WTC11 (cell line): ENCODE results near the gene CEMIP. TPM values are rescaled to one million over a fixed set of nuclear protein-coding genes. Genes with fewer than 3 reads are reported as not detected.

Experiments
- ATAC-seq: fragments of 200-7000 bp; cut with Tn5 transposase; 2 replicates; pipeline ENCODE4 v1.10.0; 2021; ENCODE audit warnings: mild to moderate bottlenecking, moderate library complexity
- CTCF ChIA-PET: fragments of 300-600 bp; sonication (Branson Sonifier 250); formaldehyde crosslinking; loops from one replicate; lab custom pipeline; 2021; ENCODE audit warnings: antibody characterized with exemption; lab: Charles Lee
- POLR2A ChIA-PET: fragments of 350-600 bp; sonication (Branson Sonifier 250); formaldehyde crosslinking; loops from one replicate; lab custom pipeline; 2021; ENCODE audit warnings: antibody characterized with exemption; lab: Charles Lee
- DNase-seq: peaks from one replicate; pipeline ENCODE4 v3.0.0; 2021; ENCODE audit warnings: low spot score
- H3K27ac Mint-ChIP-seq: 2 replicates; pipeline ENCODE4 v1.8.0; 2021; ENCODE audit warnings: mixed read lengths
- H3K27me3 Mint-ChIP-seq: 2 replicates; pipeline ENCODE4 v1.8.0; 2021; ENCODE audit warnings: low read depth, mild to moderate bottlenecking, moderate library complexity, mixed read lengths
- H3K36me3 Mint-ChIP-seq: 2 replicates; pipeline ENCODE4 v1.8.0; 2021; ENCODE audit warnings: mixed read lengths
- H3K4me1 Mint-ChIP-seq: 2 replicates; pipeline ENCODE4 v1.8.0; 2022; ENCODE audit warnings: mixed read lengths
- H3K4me3 Mint-ChIP-seq: 2 replicates; pipeline ENCODE4 v1.8.0; 2021; ENCODE audit warnings: mild to moderate bottlenecking, moderate library complexity, mixed read lengths
- H3K9me3 Mint-ChIP-seq: 2 replicates; pipeline ENCODE4 v1.8.0; 2021; ENCODE audit warnings: mixed read lengths
- OVOL2 ChIP-seq: fragments of 250-450 bp; sonication (Bioruptor Pico); IDR thresholded peaks from 2 replicates; pipeline ENCODE4 v1.9.0; 2021; ENCODE audit warnings: mild to moderate bottlenecking, borderline replicate concordance
- PRRX2 ChIP-seq: fragments of 250-450 bp; sonication (Bioruptor Pico); IDR thresholded peaks from 2 replicates; pipeline ENCODE4 v1.8.0; 2021; ENCODE audit warnings: mild to moderate bottlenecking
- RELA ChIP-seq: sonication (generic); formaldehyde crosslinking; IDR thresholded peaks from 2 replicates; pipeline ENCODE4 v1.8.1; 2022; ENCODE audit warnings: missing genetic modification reagents, mild to moderate bottlenecking, borderline replicate concordance
- SOX15 ChIP-seq: fragments of 250-450 bp; sonication (Bioruptor Pico); IDR thresholded peaks from 2 replicates; pipeline ENCODE4 v1.9.0; 2021; ENCODE audit warnings: mild to moderate bottlenecking
- TP53 ChIP-seq: sonication (generic); formaldehyde crosslinking; IDR thresholded peaks from 2 replicates; pipeline ENCODE4 v1.8.1; 2023; ENCODE audit warnings: mild to moderate bottlenecking, missing genetic modification reagents
- total RNA-seq: library from RNA; stranded (reverse); gene quantifications from 3 replicates; pipeline ENCODE4 v1.2.3, GENCODE V29; 2021
- TF ChIP-seq, protein P1 (sequence below): fragments of 200-600 bp; IDR thresholded peaks from 2 replicates; pipeline ENCODE4 v1.8.0; 2022; ENCODE audit warnings: antibody characterized with exemption
- TF ChIP-seq, protein P2 (sequence below): sonication (generic); formaldehyde crosslinking; IDR thresholded peaks from 2 replicates; pipeline ENCODE4 v1.8.0; 2022; ENCODE audit warnings: missing genetic modification reagents
- TF ChIP-seq, protein P3 (sequence below): sonication (generic); formaldehyde crosslinking; IDR thresholded peaks from 2 replicates; pipeline ENCODE4 v1.8.1; 2022; ENCODE audit warnings: mild to moderate bottlenecking, moderate library complexity, missing genetic modification reagents
- TF ChIP-seq, protein P4 (sequence below): sonication (generic); formaldehyde crosslinking; IDR thresholded peaks from 2 replicates; pipeline ENCODE4 v1.8.0; 2022; ENCODE audit warnings: mild to moderate bottlenecking, missing genetic modification reagents
- TF ChIP-seq, protein P5 (sequence below): sonication (generic); formaldehyde crosslinking; IDR thresholded peaks from 2 replicates; pipeline ENCODE4 v1.8.1; 2023; ENCODE audit warnings: mild to moderate bottlenecking, missing genetic modification reagents
- TF ChIP-seq, protein P6 (sequence below): sonication (generic); formaldehyde crosslinking; IDR thresholded peaks from 2 replicates; pipeline ENCODE4 v1.8.0; 2022; ENCODE audit warnings: mild to moderate bottlenecking, missing genetic modification reagents
- TF ChIP-seq, protein P7 (sequence below): fragments of 250-450 bp; sonication (Bioruptor Pico); IDR thresholded peaks from 2 replicates; pipeline ENCODE4 v2.1.2; 2022; ENCODE audit warnings: mild to moderate bottlenecking, moderate library complexity

CEMIP gene
- total RNA-seq, 1 experiment from 2014 or later = 0.87 TPM

DNA sequence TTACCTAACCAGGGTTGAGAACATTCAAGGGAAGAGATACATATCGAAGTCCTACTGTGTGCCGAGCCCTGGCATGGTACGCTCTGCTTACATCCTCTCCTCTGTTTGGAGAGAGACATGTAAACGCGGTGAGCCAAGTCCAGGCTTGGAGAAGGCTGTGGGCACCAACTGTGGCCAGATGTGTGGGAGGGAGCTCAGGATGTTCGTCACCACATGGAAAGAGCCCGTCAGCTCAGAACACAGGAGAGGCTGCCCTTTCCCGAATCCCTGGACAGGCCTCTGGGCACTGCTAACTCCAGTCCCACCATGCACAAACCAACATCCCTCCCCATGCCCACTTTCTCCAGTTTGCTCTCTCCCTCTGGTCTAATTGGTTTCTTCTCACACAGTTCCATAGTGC lies 167.4 kb downstream of the CEMIP start:
- TF ChIP-seq, protein P1, sequence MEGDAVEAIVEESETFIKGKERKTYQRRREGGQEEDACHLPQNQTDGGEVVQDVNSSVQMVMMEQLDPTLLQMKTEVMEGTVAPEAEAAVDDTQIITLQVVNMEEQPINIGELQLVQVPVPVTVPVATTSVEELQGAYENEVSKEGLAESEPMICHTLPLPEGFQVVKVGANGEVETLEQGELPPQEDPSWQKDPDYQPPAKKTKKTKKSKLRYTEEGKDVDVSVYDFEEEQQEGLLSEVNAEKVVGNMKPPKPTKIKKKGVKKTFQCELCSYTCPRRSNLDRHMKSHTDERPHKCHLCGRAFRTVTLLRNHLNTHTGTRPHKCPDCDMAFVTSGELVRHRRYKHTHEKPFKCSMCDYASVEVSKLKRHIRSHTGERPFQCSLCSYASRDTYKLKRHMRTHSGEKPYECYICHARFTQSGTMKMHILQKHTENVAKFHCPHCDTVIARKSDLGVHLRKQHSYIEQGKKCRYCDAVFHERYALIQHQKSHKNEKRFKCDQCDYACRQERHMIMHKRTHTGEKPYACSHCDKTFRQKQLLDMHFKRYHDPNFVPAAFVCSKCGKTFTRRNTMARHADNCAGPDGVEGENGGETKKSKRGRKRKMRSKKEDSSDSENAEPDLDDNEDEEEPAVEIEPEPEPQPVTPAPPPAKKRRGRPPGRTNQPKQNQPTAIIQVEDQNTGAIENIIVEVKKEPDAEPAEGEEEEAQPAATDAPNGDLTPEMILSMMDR = no peak
- TF ChIP-seq, protein P2, sequence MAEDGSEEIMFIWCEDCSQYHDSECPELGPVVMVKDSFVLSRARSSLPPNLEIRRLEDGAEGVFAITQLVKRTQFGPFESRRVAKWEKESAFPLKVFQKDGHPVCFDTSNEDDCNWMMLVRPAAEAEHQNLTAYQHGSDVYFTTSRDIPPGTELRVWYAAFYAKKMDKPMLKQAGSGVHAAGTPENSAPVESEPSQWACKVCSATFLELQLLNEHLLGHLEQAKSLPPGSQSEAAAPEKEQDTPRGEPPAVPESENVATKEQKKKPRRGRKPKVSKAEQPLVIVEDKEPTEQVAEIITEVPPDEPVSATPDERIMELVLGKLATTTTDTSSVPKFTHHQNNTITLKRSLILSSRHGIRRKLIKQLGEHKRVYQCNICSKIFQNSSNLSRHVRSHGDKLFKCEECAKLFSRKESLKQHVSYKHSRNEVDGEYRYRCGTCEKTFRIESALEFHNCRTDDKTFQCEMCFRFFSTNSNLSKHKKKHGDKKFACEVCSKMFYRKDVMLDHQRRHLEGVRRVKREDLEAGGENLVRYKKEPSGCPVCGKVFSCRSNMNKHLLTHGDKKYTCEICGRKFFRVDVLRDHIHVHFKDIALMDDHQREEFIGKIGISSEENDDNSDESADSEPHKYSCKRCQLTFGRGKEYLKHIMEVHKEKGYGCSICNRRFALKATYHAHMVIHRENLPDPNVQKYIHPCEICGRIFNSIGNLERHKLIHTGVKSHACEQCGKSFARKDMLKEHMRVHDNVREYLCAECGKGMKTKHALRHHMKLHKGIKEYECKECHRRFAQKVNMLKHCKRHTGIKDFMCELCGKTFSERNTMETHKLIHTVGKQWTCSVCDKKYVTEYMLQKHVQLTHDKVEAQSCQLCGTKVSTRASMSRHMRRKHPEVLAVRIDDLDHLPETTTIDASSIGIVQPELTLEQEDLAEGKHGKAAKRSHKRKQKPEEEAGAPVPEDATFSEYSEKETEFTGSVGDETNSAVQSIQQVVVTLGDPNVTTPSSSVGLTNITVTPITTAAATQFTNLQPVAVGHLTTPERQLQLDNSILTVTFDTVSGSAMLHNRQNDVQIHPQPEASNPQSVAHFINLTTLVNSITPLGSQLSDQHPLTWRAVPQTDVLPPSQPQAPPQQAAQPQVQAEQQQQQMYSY (CRISPR knock-in tag) = no peak
- TF ChIP-seq RELA (CRISPR knock-in tag) = no peak
- DNase-seq (no peak), ATAC-seq (no peak)
- Mint-ChIP-seq H3K4me3 (no peak overlapping the region), H3K36me3 (peaks cover 32% of the 10 kb centered on the region), H3K4me1 (peaks cover 2% of the 10 kb centered on the region; the same call in 1 of the 2 replicates), H3K27ac (no peak overlapping the region), H3K9me3 (no peaks in the 10 kb centered on the region), H3K27me3 (no peaks in the 10 kb centered on the region)
- ChIA-PET POLR2A (no interaction called here), CTCF (no interaction called here)

DNA sequence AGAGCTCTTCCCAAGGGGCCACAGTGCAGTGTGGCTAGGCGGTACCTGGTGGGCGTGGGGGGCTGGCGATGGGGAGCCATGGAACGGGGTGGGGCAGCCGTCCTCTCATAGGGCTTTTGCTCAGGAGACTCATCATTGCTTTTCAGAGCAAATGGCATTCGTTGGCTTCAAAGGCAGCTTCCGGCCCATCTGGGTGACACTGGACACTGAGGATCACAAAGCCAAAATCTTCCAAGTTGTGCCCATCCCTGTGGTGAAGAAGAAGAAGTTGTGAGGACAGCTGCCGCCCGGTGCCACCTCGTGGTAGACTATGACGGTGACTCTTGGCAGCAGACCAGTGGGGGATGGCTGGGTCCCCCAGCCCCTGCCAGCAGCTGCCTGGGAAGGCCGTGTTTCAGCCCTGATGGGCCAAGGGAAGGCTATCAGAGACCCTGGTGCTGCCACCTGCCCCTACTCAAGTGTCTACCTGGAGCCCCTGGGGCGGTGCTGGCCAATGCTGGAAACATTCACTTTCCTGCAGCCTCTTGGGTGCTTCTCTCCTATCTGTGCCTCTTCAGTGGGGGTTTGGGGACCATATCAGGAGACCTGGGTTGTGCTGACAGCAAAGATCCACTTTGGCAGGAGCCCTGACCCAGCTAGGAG lies 169.6 kb downstream of the CEMIP start:
- TF ChIP-seq SOX15 (CRISPR knock-in tag) = no peak
- TF ChIP-seq, protein P3, sequence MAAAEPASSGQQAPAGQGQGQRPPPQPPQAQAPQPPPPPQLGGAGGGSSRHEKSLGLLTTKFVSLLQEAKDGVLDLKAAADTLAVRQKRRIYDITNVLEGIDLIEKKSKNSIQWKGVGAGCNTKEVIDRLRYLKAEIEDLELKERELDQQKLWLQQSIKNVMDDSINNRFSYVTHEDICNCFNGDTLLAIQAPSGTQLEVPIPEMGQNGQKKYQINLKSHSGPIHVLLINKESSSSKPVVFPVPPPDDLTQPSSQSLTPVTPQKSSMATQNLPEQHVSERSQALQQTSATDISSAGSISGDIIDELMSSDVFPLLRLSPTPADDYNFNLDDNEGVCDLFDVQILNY (CRISPR knock-in tag) = no peak
- TF ChIP-seq, protein P4, sequence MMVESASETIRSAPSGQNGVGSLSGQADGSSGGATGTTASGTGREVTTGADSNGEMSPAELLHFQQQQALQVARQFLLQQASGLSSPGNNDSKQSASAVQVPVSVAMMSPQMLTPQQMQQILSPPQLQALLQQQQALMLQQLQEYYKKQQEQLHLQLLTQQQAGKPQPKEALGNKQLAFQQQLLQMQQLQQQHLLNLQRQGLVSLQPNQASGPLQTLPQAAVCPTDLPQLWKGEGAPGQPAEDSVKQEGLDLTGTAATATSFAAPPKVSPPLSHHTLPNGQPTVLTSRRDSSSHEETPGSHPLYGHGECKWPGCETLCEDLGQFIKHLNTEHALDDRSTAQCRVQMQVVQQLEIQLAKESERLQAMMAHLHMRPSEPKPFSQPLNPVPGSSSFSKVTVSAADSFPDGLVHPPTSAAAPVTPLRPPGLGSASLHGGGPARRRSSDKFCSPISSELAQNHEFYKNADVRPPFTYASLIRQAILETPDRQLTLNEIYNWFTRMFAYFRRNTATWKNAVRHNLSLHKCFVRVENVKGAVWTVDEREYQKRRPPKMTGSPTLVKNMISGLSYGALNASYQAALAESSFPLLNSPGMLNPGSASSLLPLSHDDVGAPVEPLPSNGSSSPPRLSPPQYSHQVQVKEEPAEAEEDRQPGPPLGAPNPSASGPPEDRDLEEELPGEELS (CRISPR knock-in tag) = no peak
- TF ChIP-seq, protein P5, sequence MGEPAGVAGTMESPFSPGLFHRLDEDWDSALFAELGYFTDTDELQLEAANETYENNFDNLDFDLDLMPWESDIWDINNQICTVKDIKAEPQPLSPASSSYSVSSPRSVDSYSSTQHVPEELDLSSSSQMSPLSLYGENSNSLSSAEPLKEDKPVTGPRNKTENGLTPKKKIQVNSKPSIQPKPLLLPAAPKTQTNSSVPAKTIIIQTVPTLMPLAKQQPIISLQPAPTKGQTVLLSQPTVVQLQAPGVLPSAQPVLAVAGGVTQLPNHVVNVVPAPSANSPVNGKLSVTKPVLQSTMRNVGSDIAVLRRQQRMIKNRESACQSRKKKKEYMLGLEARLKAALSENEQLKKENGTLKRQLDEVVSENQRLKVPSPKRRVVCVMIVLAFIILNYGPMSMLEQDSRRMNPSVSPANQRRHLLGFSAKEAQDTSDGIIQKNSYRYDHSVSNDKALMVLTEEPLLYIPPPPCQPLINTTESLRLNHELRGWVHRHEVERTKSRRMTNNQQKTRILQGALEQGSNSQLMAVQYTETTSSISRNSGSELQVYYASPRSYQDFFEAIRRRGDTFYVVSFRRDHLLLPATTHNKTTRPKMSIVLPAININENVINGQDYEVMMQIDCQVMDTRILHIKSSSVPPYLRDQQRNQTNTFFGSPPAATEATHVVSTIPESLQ (CRISPR knock-in tag) = no peak
- TF ChIP-seq, protein P6, sequence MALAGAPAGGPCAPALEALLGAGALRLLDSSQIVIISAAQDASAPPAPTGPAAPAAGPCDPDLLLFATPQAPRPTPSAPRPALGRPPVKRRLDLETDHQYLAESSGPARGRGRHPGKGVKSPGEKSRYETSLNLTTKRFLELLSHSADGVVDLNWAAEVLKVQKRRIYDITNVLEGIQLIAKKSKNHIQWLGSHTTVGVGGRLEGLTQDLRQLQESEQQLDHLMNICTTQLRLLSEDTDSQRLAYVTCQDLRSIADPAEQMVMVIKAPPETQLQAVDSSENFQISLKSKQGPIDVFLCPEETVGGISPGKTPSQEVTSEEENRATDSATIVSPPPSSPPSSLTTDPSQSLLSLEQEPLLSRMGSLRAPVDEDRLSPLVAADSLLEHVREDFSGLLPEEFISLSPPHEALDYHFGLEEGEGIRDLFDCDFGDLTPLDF = no peak
- no peak for TF ChIP-seq PRRX2 (CRISPR knock-in tag)
- no peak for TF ChIP-seq OVOL2 (CRISPR knock-in tag)
- TF ChIP-seq TP53 = no peak
- TF ChIP-seq, protein P7, sequence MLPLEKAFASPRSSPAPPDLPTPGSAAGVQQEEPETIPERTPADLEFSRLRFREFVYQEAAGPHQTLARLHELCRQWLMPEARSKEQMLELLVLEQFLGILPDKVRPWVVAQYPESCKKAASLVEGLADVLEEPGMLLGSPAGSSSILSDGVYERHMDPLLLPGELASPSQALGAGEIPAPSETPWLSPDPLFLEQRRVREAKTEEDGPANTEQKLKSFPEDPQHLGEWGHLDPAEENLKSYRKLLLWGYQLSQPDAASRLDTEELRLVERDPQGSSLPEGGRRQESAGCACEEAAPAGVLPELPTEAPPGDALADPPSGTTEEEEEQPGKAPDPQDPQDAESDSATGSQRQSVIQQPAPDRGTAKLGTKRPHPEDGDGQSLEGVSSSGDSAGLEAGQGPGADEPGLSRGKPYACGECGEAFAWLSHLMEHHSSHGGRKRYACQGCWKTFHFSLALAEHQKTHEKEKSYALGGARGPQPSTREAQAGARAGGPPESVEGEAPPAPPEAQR (CRISPR knock-in tag) = no peak
- ATAC-seq = no peak
- Mint-ChIP-seq H3K9me3 (no peaks in the 10 kb centered on the region), H3K36me3 (peaks cover 35% of the 10 kb centered on the region), H3K4me3 (no peak overlapping the region), H3K27ac (no peak overlapping the region), H3K4me1 (peaks cover 11% of the 10 kb centered on the region), H3K27me3 (no peaks in the 10 kb centered on the region)
- DNase-seq = no peak
- CTCF ChIA-PET = interaction anchor here (0.7 to 2.6 kb wide), 3 partner anchors 9 to 21 kb away, joined by 3 to 10 read pairs (median 4); no protein-coding TSS in a partner anchor
- POLR2A ChIA-PET = no interaction called here
